Measurements from ENCODE around the gene HOXC12.

HOXC12 gene

GRCh38 chr12:53955776-53956250 lies 1.1 kb downstream of the HOXC12 start:
- POLR2A ChIA-PET (ENCODE audit: low non-redundant PET), result no interaction called here
- CTCF ChIA-PET, result interaction anchor here (1.0 to 2.2 kb wide), 2 partner anchors 148 to 209 kb away, joined by 3 to 5 read pairs; no protein-coding TSS in a partner anchor
- no peak overlapping the region for H3K27ac ChIP-seq
- TF ChIP-seq CTCF (conservative IDR thresholded peaks at IDR 0.05; ENCODE audit: low read depth), result no peak
- no peak for DNase-seq (ENCODE audit: low spot score)

- no peak for DNase-seq (ENCODE audit: low spot score)
- no peak overlapping the region for H3K27ac ChIP-seq
- TF ChIP-seq CTCF (conservative IDR thresholded peaks at IDR 0.05; ENCODE audit: low read depth), result no peak
- ChIA-PET CTCF (interaction anchor here (1.0 to 2.2 kb wide), 2 partner anchors 149 to 210 kb away, joined by 3 to 5 read pairs; no protein-coding TSS in a partner anchor), POLR2A (ENCODE audit: low non-redundant PET) (no interaction called here)
Measured at GRCh38 chr12:53956251-53956887, 1.7 kb downstream of the HOXC12 start.

- ChIA-PET POLR2A (ENCODE audit: low non-redundant PET) (no interaction called here), CTCF (no interaction called here)
- no peak for TF ChIP-seq CTCF (conservative IDR thresholded peaks at IDR 0.05; ENCODE audit: low read depth)
- H3K27ac ChIP-seq, result no peak overlapping the region
- no peak for DNase-seq (ENCODE audit: low spot score)
Measured at GRCh38 chr12:53956914-53957536, 2.3 kb downstream of the HOXC12 start.

- no peak for DNase-seq (ENCODE audit: low spot score)
- CTCF ChIA-PET, result interaction anchor here (0.6 kb wide), 1 partner anchor 12 kb away, joined by 3 read pairs; no protein-coding TSS in a partner anchor
- no peak overlapping the region for H3K27ac ChIP-seq
- TF ChIP-seq CTCF (conservative IDR thresholded peaks at IDR 0.05; ENCODE audit: low read depth), result no peak
- POLR2A ChIA-PET (ENCODE audit: low non-redundant PET), result no interaction called here
Measured at GRCh38 chr12:53958128-53958527, 3.4 kb downstream of the HOXC12 start.

- ChIA-PET CTCF (interaction anchor here (1.0 to 1.1 kb wide), 2 partner anchors 26 to 213 kb away, joined by 3 to 5 read pairs; partner anchors contain the start of gene HOXC10), POLR2A (ENCODE audit: low non-redundant PET) (no interaction called here)
- no peak for TF ChIP-seq CTCF (conservative IDR thresholded peaks at IDR 0.05; ENCODE audit: low read depth)
- no peak overlapping the region for H3K27ac ChIP-seq
- DNase-seq (ENCODE audit: low spot score), result no peak
Measured at GRCh38 chr12:53959314-53959713, 4.6 kb downstream of the HOXC12 start.

- ChIA-PET POLR2A (ENCODE audit: low non-redundant PET) (no interaction called here), CTCF (no interaction called here)
- no peak for DNase-seq (ENCODE audit: low spot score)
- TF ChIP-seq CTCF (conservative IDR thresholded peaks at IDR 0.05; ENCODE audit: low read depth), result no peak
- H3K27ac ChIP-seq, result no peak overlapping the region
Measured at GRCh38 chr12:53960187-53961024, 5.7 kb downstream of the HOXC12 start.
